22Rv1 (cell line): ENCODE measurements around the gene FILIP1.

Experiments used
- CTCF ChIP-seq: fragments of 450-650 bp; IDR thresholded peaks from 2 replicates; pipeline ENCODE4 v1.5.1; 2017; ENCODE audit warnings: mild to moderate bottlenecking
- ZFX ChIP-seq: fragments of 450-650 bp; IDR thresholded peaks from 2 replicates; pipeline ENCODE4 v1.6.1; 2017; ENCODE audit warnings: antibody characterized with exemption, borderline replicate concordance

DNA sequence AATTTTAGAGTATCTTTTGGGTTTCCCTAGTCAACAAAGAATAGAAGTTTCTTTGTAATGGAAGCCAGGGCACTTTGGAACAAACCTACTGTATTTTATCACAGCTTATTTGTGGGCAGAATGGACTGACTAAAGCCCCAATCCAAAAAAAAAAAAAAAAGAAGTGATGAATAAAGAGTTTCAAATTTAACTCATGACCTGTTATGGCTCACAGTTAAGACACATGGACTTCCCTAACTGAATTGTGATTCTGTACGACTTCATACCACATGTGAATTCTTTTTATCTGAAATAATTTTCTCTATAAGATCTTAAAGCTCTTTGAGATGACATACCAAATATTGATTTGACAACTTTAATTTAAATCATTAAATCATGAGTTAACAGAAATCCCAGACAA, 77.2 kb downstream of the FILIP1 start:
- no peak for TF ChIP-seq CTCF
- TF ChIP-seq ZFX: no peak
